K562 (cell line): ENCODE measurements around the gene CRLF2. TPM values are rescaled to one million over a fixed set of nuclear protein-coding genes. Genes with fewer than 3 reads are reported as not detected.

ENCODE experiments used
- ATAC-seq: fragments of 200-7000 bp; cut with Tn5 transposase; 3 replicates; pipeline ENCODE4 v1.9.1; 2020; ENCODE audit warnings: moderate library complexity
- BruUV-seq: library from RNA; stranded (reverse); fragments of 400-500 nt; replicated peaks from 2 replicates; lab custom pipeline; 2021; lab: Mats Ljungman, UMichigan
- CTCF ChIA-PET: fragments of 300-600 bp; formaldehyde crosslinking; extraction: SDS; loops from one replicate; lab custom pipeline; 2021; ENCODE audit warnings: low intra/inter-chr PET ratio; lab: Yijun Ruan, JAX
- POLR2A ChIA-PET: fragments of 300-600, 350-650 bp; sonication (Branson Sonifier 250); formaldehyde crosslinking; extraction: SDS; loops from one replicate; lab custom pipeline; 2021; ENCODE audit warnings: antibody characterized with exemption, inconsistent platforms; lab: Yijun Ruan, JAX
- DNase-seq, 4 experiments: peaks; one replicate each; pipeline versions ENCODE4 v3.0.0 to v3.0.0-alpha.2; 2011 to 2018; ENCODE audit warnings: low spot score in 3 of 4, mixed read lengths in 3 of 4; ENCODE audit errors: extremely low read depth in 1 of 4
- FAIRE-seq: peaks from 2 replicates; lab custom pipeline; 2011; peaks lifted over from hg19 to GRCh38; lab: Jason Lieb, UNC
- H2AFZ ChIP-seq: 2 replicates; pipeline ENCODE4 v1.6.0; 2011; ENCODE audit warnings: low read depth, low read length, control low read depth, inconsistent platforms
- H3K27ac ChIP-seq: fragments of 200-600 bp; 3 replicates; pipeline ENCODE4 v1.8.0; 2011; ENCODE audit warnings: low read depth, mild to moderate bottlenecking, control low read depth, inconsistent platforms, low read length, moderate library complexity, mixed read lengths; ENCODE audit errors: extremely low read depth
- H3K27me3 ChIP-seq, 2 experiments: fragments of 300-600 bp in 1 of 2; 2 replicates in 1 of 2; 3 replicates in 1 of 2; pipeline versions ENCODE4 v1.6.0 to v1.8.0; 2011; ENCODE audit warnings: inconsistent platforms in 2 of 2, low read length in 2 of 2, mild to moderate bottlenecking in 1 of 2, mixed read lengths in 1 of 2, moderate library complexity in 1 of 2; ENCODE audit not compliant: control insufficient read depth in 2 of 2, insufficient read depth in 2 of 2
- H3K36me3 ChIP-seq: fragments of 300-600 bp; 3 replicates; pipeline ENCODE4 v1.8.0; 2011; ENCODE audit warnings: mild to moderate bottlenecking, low read length, inconsistent platforms; ENCODE audit not compliant: control insufficient read depth, insufficient read depth
- H3K4me1 ChIP-seq, 2 experiments: fragments of 200-600 bp in 1 of 2; replicated peaks in 1 of 2; 2 replicates in 1 of 2; 3 replicates in 1 of 2; pipeline versions ENCODE4 v1.5.1 to v1.8.0; 2011; ENCODE audit warnings: inconsistent platforms in 2 of 2, low read length in 2 of 2, mild to moderate bottlenecking in 1 of 2, mixed read lengths in 1 of 2, moderate library complexity in 1 of 2; ENCODE audit not compliant: control insufficient read depth in 2 of 2, insufficient read depth in 2 of 2
- H3K4me2 ChIP-seq: 2 replicates; pipeline ENCODE4 v1.6.1; 2011; ENCODE audit warnings: low read length, control low read depth, inconsistent platforms, mixed read lengths; ENCODE audit not compliant: insufficient read depth
- H3K4me3 ChIP-seq: fragments of 200-600 bp; sonication (generic), shearing (Covaris generic); 2 replicates; pipeline ENCODE4 v1.5.1; 2016; ENCODE audit warnings: control low read depth, inconsistent platforms
- H3K79me2 ChIP-seq: fragments of 200-600 bp; 3 replicates; pipeline ENCODE4 v1.8.0; 2011; ENCODE audit warnings: low read length, inconsistent platforms; ENCODE audit not compliant: control insufficient read depth, insufficient read depth
- H3K9ac ChIP-seq, 2 experiments: 2 replicates each; pipeline versions ENCODE4 v1.6.0 to v1.6.1; 2011; ENCODE audit warnings: low read depth in 2 of 2, low read length in 2 of 2, control low read depth in 1 of 2, inconsistent platforms in 1 of 2, mild to moderate bottlenecking in 1 of 2, mixed read lengths in 1 of 2; ENCODE audit not compliant: insufficient read depth in 1 of 2
- H3K9me1 ChIP-seq: one replicate; pipeline ENCODE4 v1.6.0; 2011; ENCODE audit warnings: inconsistent platforms, mild to moderate bottlenecking, low read length, moderate library complexity; ENCODE audit not compliant: control insufficient read depth, insufficient read depth
- H3K9me3 ChIP-seq: replicated peaks from 2 replicates; pipeline ENCODE4 v1.5.1; 2011; ENCODE audit warnings: low read depth, low read length, inconsistent platforms; ENCODE audit not compliant: control insufficient read depth, insufficient read depth
- H4K20me1 ChIP-seq: replicated peaks from 2 replicates; pipeline ENCODE4 v1.6.1; 2011; ENCODE audit warnings: low read length, inconsistent platforms, mixed read lengths; ENCODE audit not compliant: control insufficient read depth, insufficient read depth
- BCOR ChIP-seq: fragments of 450-650 bp; IDR thresholded peaks from 2 replicates; pipeline ENCODE4 v1.6.1; 2016
- BRCA1 ChIP-seq, 2 experiments: fragments of 450-650 bp in 1 of 2; sonication (generic) in 1 of 2; formaldehyde crosslinking in 1 of 2; IDR thresholded peaks; 2 replicates each; pipeline versions ENCODE4 v1.5.0 to v1.6.1; 2017 to 2020; ENCODE audit warnings: mild to moderate bottlenecking in 1 of 2, missing genetic modification reagents in 1 of 2
- CCNT2 ChIP-seq: IDR thresholded peaks from 2 replicates; pipeline ENCODE4 v1.6.1; 2011; ENCODE audit warnings: borderline replicate concordance, low read depth, mild to moderate bottlenecking, moderate library complexity, mixed read lengths, low read length; ENCODE audit not compliant: insufficient read length; ENCODE audit errors: extremely low read depth
- CGGBP1 ChIP-seq: fragments of 250-450 bp; sonication (Bioruptor Pico); IDR thresholded peaks from 2 replicates; pipeline ENCODE4 v1.9.0; 2021; ENCODE audit warnings: mild to moderate bottlenecking
- CREBBP ChIP-seq: IDR thresholded peaks from one replicate; pipeline ENCODE4 v1.6.1; 2012; ENCODE audit warnings: low read depth, mild to moderate bottlenecking, control low read depth, inconsistent platforms, low read length
- FIP1L1 ChIP-seq: fragments of 200-400 bp; formaldehyde crosslinking; IDR thresholded peaks from 2 replicates; pipeline ENCODE4 v1.6.1; 2018; ENCODE audit warnings: mild to moderate bottlenecking, low read depth, low read length; ENCODE audit not compliant: poor library complexity, severe bottlenecking
- PTRF ChIP-seq: fragments of 450-650 bp; IDR thresholded peaks from 2 replicates; pipeline ENCODE4 v1.6.1; 2016; ENCODE audit warnings: mild to moderate bottlenecking, missing genetic modification characterization, missing compliant biosample characterization
- SRSF7 ChIP-seq: fragments of 200-400 bp; formaldehyde crosslinking; optimal IDR thresholded peaks from 2 replicates; pipeline ENCODE3; 2017; ENCODE audit warnings: mild to moderate bottlenecking, low read depth, low read length
- THRB ChIP-seq: fragments of 450-650 bp; formaldehyde crosslinking; conservative IDR thresholded peaks from 2 replicates; pipeline ENCODE4 v1.4.0; 2022; ENCODE audit warnings: mild to moderate bottlenecking, missing genetic modification characterization
- ZHX1 ChIP-seq: fragments of 150-350 bp; conservative IDR thresholded peaks from 2 replicates; pipeline ENCODE4 v1.6.1; 2014; ENCODE audit warnings: low read length
- ZNF57 ChIP-seq: fragments of 450-650 bp; formaldehyde crosslinking; IDR thresholded peaks from 2 replicates; pipeline ENCODE4 v1.4.0; 2020; ENCODE audit warnings: mild to moderate bottlenecking, moderate library complexity
- WGBS: fragments of 100-300 bp; shearing (Covaris generic); methylation state at CpG from one replicate; pipeline ENCODE4 v1.1.6; 2016; ENCODE audit warnings: low coverage, mixed read lengths; ENCODE audit not compliant: insufficient coverage; ENCODE audit errors: missing lambda C conversion rate; 5-methylcytosine and 5-hydroxymethylcytosine counted together
- in situ Hi-C: fragments of 300-500 bp; cut with MboI; formaldehyde crosslinking; loops from 4 replicates; pipeline ENCODE4 v1.15.0; 2018; ENCODE audit warnings: inconsistent platforms, mixed read lengths
- intact Hi-C: fragments of 100-400 bp; cut with micrococcal nuclease; formaldehyde crosslinking; loops from 2 replicates; pipeline ENCODE4 v1.14.2; 2022
- polyA plus RNA-seq, 8 experiments: library from polyadenylated mRNA; depleted of rRNA in 4 of 8; stranded (reverse) in 5 of 8; unstranded in 3 of 8; fragments of >200 nt; fragmentation: Nextera tagmentation in 2 of 8; fragmentation: Illumina TruSeq in 1 of 8; extraction: Ambion mirVana in 2 of 8; extraction: Trizol in 1 of 8; gene quantifications; 2 replicates each; pipeline versions ENCODE4 v1.2.1 to v1.2.3, GENCODE V29; 2011 to 2014; ENCODE audit warnings: inconsistent platforms in 1 of 8, missing spikeins in 1 of 8
- total RNA-seq, 7 experiments: library from RNA; depleted of rRNA in 6 of 7; stranded (reverse); fragments of >200 nt in 6 of 7; fragmentation: Illumina TruSeq in 2 of 7; extraction: Trizol in 2 of 7; gene quantifications; 2 replicates each; pipeline versions ENCODE4 v1.2.1 to v1.2.3, GENCODE V29; 2011 to 2021; ENCODE audit warnings: low replicate concordance in 1 of 7

Gene CRLF2
- total and polyA plus RNA-seq, 9 of the 15 experiments (the other 6 are each of a cell fraction or from before 2014, with no cell fraction given): not detected

- H3K9me1 ChIP-seq: no peaks in the 10 kb centered on the region
- ChIA-PET POLR2A (no interaction called here), CTCF (no interaction called here)
- H3K27ac ChIP-seq: no peak overlapping the region
- H3K9ac ChIP-seq: no peak overlapping the region
- no peak for ATAC-seq
- TF ChIP-seq ZHX1 (no peak), CREBBP (peak; percentile 36)
- no peak overlapping the region for H3K4me2 ChIP-seq
- no TSS peak for BruUV-seq
- in situ Hi-C loops: no loop called here
- no peaks in the 10 kb centered on the region for H3K79me2 ChIP-seq
- no peak overlapping the region for H2AFZ ChIP-seq
- DNase-seq: no peak
- no peaks in the 10 kb centered on the region for H3K9me3 ChIP-seq
- no peaks in the 10 kb centered on the region for H3K36me3 ChIP-seq
- no peaks in the 10 kb centered on the region for H3K4me1 ChIP-seq
- no peaks in the 10 kb centered on the region for H4K20me1 ChIP-seq
- intact Hi-C loops: no loop called here
- no peak overlapping the region for H3K4me3 ChIP-seq
- no peak for FAIRE-seq
- no peaks in the 10 kb centered on the region; a peak in 1 of 5 replicates for H3K27me3 ChIP-seq
Observed at GRCh38 chrX:1226249-1226648, 13.8 kb upstream of the CRLF2 start.

GRCh38 chrX:1224954-1225353 is 12.5 kb upstream of the CRLF2 start:
- Histone ChIP-seq H3K36me3 (no peaks in the 10 kb centered on the region), H3K79me2 (no peaks in the 10 kb centered on the region), H3K9me1 (no peaks in the 10 kb centered on the region), H3K27me3 (no peaks in the 10 kb centered on the region; a peak in 1 of 5 replicates), H3K27ac (no peak overlapping the region), H3K4me2 (no peak overlapping the region), H2AFZ (no peak overlapping the region), H3K4me1 (no peaks in the 10 kb centered on the region), H3K9ac (no peak overlapping the region), H3K4me3 (no peak overlapping the region), H3K9me3 (no peaks in the 10 kb centered on the region), H4K20me1 (no peaks in the 10 kb centered on the region)
- intact Hi-C loops: no loop called here
- ChIA-PET CTCF (no interaction called here), POLR2A (no interaction called here)
- TF ChIP-seq PTRF (tag) (no peak), BRCA1 (IDR thresholded peaks at IDR 0.05) (no peak), BRCA1 (CRISPR knock-in tag; IDR thresholded peaks at IDR 0.05) (no peak), ZNF57 (no peak), CGGBP1 (CRISPR knock-in tag) (no peak), THRB (CRISPR knock-in tag) (no peak), FIP1L1 (no peak), BCOR (no peak), SRSF7 (no peak), CCNT2 (no peak)
- BruUV-seq: no TSS peak
- FAIRE-seq (no peak), ATAC-seq (no peak), DNase-seq (no peak)
- in situ Hi-C loops: no loop called here
- WGBS: 0% methylated on average over 8 of the region's 8 CpGs
